ENCODE results near the gene SPATA31D1.
"Not testable (repeated sequence)": the region's sequence is repeated elsewhere in the genome, so short reads cannot be mapped to it uniquely, and the experiment has no call there.

SPATA31D1 gene

GRCh38 chr9:81988472-81988871 is at the start of gene SPATA31D1:
TSS of gene SPATA31D1 (plus strand) at chr9:81988772. CDS start at chr9:81988819, 47 bp downstream.
- not testable (repeated sequence) for DNase-seq

DNA sequence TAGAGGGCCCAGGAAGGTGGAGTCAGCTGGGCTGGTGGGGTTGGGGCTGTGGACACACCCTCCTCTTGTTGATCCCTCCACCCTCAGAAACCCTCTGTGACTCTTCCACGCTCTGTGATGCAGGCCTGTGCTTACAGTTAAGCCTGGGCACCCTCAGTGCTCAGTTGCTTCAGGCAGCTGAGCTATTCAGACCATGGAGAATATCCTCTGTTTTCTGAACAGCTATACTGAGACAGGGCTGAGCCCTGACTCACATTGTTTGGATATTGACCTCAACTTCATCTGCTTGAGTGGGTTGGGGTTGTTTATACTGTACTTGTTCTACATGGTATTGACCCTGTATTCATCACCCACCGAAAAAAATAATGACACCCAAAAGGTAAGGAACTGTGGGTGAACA is 45.2 kb upstream of the SPATA31D1 start, which contains the start of gene SPATA31D3:
SPATA31D3 (plus strand) TSS at position 108 of the 400 bp plus-strand sequence; CDS start at position 194, 86 bp downstream.
- DNase-seq = not testable (repeated sequence)

DNA sequence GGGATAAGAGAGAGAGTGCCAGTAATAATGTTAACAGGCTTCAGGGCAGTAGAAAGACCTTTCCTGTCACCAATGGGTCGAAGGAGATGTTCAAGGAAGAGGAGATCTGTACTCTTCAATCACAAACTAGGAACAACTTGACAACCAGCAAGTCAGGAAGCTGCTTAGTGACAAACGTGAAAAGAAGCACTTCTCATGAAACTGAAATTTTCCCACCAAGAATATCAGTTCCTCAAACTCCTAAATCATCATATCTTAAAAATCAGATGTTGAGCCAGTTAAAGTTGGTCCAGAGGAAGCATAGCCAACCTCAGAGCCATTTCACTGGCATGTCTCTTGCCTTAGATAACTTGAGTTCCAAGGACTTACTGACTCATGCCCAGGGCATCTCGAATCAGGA is 39.9 kb upstream of the SPATA31D1 start:
- DNase-seq = not testable (repeated sequence)

- DNase-seq = no peak
Measured at GRCh38 chr9:81953096-81953495, 35.5 kb upstream of the SPATA31D1 start.

GRCh38 chr9:81955625-81956024 is 32.9 kb upstream of the SPATA31D1 start:
- no peak for DNase-seq

- DNase-seq = no peak
Measured at GRCh38 chr9:81964218-81965171, 24.1 kb upstream of the SPATA31D1 start.

GRCh38 chr9:81968026-81968425 is 20.5 kb upstream of the SPATA31D1 start:
- DNase-seq = no peak

- DNase-seq = no peak
Measured at GRCh38 chr9:81969971-81970370, 18.6 kb upstream of the SPATA31D1 start.

DNA sequence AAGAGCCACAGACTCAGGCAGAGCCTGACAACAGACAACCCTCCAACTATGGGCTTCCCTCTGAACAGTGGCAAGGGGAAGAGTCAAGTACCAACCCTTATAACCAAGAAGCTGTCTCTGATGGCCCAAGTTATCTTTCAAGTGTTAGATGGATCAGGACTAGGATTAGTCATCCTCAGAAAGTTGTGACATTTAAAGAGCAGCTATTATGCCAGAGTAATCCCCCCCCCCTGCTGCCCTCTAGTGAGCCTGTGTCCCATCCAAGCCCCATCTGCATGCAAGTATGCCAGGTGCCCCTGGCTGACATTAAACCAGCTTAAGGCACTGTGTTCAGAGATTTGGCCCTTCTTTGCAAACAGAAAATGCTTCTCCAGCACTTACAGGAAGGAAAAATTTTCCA is 16.8 kb upstream of the SPATA31D1 start:
- DNase-seq = no peak

DNA sequence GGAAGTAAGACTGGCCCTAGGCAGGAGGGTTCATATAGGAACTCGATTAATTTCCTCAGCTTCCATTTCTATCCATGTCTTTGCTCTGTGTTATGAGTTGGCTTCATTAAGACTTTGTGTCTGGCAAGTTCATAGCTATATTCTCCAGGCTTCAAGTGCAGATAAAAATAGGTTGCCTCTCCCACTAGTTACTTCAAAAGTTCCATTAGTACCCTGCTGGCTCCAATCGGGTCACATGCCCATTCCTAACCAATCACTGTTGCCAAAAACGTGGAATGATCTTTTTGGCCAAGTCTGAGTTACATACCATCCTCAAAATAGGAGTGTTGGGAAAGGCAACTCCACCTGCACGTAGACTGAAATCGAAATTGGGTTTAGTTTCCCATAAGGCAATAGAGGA is 13.8 kb upstream of the SPATA31D1 start:
- no peak for DNase-seq

DNA sequence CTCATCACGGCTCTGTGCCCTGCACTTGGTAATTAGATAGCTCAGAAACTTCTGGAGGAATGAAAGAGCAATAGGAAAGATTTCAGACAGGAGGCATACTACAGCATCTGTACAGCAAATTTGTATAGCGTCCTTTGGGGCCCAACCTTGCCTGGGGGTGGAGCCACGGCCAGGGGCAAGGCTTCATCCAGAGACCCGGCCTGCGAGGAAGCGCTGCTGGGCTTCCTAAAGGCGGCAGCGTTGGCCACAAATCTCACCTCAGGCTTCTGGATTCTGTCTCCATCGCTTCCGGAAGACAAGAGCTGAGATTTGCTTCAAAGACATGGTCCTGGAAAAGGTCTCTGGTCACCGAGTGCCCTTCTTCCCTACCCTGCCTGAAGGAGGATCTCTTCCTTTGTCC is 12.2 kb upstream of the SPATA31D1 start:
- no peak for DNase-seq

DNA sequence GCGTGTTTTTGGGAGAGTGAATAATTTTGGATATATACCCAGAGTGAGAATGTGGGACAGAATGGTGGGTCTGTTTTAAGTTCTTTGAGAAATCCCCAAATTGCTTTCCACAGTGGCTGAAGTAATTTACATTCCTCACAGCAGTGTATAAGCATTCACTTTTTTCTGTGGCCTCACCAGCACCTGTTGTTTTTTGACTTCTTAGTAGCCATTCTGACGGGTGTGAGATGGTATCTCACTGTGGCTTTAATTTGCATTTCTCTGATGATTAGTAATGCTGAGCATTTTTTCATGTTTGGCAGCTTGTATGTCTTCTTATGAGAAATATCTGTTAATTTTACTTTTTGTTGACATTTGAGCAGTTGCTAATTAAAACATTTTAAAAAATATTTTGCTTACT is 9.4 kb upstream of the SPATA31D1 start:
- DNase-seq = no peak

DNA sequence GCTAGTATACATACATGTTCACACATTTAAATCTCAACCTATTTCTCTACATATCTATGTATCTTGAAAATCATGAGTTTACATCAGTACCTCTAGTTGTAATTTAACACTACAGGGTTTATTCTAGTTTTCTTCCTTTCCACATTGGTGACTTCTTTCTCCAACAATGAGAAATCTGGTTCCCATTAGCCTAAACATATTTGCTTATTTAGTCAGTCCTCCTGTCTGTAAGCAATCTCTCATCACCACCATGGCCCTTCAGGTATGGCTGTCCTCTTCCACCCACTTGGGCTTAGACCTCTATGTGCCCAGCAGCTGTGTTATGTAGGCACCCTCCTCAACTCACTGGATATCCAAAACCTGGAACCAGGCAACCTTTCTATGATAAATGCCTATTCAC is 8.0 kb upstream of the SPATA31D1 start:
- no peak for DNase-seq

DNA sequence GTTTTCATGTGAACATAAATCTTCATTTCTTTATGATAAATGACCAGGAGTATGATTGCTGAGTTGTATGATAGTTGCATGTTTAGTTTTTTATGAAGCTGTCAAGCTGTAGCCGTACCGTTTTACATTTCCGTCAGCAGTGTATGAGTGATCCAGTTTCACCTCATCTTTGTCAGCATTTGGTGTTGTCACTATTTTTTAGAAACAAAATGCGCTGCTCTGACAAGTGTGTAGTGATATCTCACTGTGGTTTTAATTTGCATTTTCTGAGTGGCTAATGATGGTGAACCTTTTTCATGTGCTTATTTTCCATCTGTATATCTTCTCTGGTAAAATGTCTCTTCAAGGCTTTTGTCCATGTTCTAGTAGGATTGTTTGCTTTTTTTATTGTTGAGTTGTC is 6.7 kb upstream of the SPATA31D1 start:
- no peak for DNase-seq

GRCh38 chr9:81984928-81985327 is 3.6 kb upstream of the SPATA31D1 start:
- DNase-seq = no peak

DNA sequence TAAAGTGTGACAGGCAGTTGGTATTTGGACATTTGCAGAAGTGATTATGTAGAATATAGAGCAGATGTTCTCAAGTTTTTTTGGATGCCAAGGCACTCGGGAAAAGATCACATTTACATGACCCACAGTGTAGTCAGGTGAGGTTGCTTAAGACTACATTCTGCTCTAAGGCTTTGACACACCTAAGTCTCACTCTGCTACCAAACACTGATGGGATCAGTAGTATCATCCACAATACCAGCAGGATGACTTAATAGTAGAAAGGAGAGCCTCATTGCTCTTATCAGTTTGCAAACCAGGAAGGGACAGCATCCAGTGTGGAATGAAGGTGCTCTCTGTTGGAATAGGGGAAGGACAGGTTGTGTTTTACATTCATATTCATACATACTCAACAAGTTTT is 2.5 kb upstream of the SPATA31D1 start:
- DNase-seq = no peak

- DNase-seq = no peak
Measured at GRCh38 chr9:81989700-81990099, 1.1 kb downstream of the SPATA31D1 start.

DNA sequence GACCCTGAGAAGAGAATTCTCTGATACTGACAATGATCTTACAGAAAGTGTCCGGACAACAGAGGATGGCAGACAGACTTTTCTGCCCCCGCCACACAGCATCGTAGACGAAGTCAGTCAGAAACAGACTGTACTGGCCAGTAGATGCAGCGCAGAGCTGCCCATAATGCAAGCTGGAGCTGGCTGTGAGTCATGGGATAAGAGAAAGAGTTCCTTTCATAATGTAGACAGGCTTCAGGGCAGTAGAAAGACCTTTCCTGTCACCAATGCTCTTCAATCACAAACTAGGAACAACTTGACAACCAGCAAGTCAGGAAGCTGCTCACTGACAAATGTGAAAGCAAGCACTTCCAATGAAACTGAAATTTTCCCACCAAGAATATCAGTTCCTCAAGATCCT is 5.1 kb downstream of the SPATA31D1 start:
- no peak for DNase-seq

DNA sequence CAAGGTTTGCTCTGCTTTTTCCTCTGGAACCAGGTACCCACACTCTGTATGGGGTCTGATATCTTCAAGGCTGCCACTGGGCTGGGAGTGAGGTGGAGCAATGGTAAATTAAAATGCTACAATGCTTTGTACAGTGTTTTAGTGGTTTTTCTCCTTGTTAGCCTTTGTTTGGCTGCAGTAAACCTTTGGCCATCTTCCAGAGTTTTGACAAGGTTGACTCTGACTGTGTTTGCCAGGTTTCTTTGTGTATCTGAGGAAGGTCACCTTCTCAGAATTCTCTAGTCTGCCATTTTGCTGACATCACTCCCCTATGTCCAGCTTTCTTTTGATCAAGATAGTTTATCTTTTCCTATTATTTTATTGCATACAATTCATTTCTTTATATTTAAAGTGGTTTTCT is 11.2 kb downstream of the SPATA31D1 start:
- no peak for DNase-seq

GRCh38 chr9:82010711-82011110 is 22.1 kb downstream of the SPATA31D1 start:
- DNase-seq = no peak

- DNase-seq = no peak
Measured at GRCh38 chr9:82011133-82011532, 22.6 kb downstream of the SPATA31D1 start.

DNA sequence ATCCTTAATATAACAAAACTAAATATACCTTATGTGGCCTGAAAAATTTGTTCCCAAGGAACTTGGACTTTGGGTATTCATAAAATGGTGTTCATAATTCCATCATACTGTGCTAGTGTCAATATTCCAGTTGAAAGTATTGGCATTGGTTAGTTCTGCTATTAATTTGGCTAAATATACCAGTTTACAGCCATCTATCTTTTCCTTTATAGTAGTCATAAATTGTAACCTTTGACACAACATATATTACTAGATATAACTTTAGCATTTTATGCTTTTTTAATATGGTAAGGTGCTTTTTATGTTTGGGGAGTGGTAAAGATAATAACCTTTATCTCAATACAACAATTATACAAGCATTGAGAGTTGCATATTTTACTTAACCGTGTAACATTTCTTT is 23.7 kb downstream of the SPATA31D1 start:
- DNase-seq = no peak

GRCh38 chr9:82020331-82020730 is 31.8 kb downstream of the SPATA31D1 start:
- DNase-seq = no peak

- no peak for DNase-seq
Measured at GRCh38 chr9:82021198-82021597, 32.6 kb downstream of the SPATA31D1 start.

DNA sequence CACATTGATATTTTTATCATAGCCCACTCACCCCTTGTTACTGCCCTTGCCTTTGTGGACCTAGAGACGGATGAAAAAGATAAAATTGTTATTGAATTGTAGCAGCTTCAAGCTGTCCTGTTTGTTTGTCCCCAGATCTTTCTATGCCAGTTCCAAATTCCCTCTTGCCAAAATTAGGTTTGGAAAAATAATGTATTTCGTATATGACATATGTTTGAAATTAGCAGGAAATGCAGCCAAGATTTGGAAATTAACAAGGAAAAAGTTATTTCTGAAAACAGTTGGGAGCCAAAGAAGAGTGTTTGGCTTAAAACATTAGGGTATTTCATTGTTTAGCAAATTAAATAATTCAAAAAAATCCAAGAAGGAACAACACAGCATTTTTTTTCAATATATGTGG is 33.5 kb downstream of the SPATA31D1 start:
- DNase-seq = no peak
